Colon (tissue), 2 donors: ENCODE measurements around the gene DNAJC15.

Experiments used
- FAIRE-seq: peaks from 2 replicates; lab custom pipeline; 2012; peaks lifted over from hg19 to GRCh38; lab: Jason Lieb, UNC
- donor health status: control.
- donor health status: control.

Gene DNAJC15

DNA sequence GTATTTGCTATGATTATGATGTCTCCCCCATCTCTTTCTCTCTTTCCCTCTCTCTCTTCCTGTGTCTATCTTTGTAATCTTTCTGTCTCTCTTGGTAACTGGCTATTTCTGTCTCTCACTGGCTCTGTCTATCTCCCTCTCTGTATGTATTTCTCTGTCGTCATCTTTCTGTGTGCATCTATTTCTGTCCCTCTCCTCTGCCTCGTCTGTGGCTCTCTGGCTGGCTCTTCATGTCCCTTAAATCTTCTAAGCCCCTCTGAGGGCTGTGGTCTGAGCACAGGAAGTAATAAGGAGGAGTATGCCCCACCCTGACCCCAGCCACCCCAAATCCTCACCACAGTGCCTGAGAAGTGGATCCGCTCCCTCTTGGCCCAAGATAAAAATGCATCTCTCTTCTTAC, 104.4 kb downstream of the DNAJC15 start:
- FAIRE-seq, result no peak

GRCh38 chr13:43128504-43128961, 105.1 kb downstream of the DNAJC15 start:
- no peak for FAIRE-seq

DNA sequence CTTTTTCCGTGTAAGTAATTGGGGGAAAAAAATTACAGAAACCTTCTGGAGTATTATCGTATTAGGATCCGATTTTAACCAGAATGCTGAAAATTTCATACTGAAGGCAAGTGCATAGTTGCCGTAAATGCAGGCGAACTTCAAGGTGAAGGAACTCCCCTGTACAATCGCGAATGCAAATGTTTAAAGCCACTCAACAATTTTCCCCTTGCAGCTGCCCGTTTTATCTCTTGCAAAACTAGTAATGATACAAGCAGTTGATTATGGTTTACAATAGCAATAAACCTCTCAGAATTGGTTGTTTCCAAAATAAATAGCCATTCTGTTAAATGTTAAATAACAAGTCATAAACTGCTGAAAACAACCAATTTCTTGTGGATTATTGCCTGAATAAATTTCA, 105.7 kb downstream of the DNAJC15 start:
- no peak for FAIRE-seq

- FAIRE-seq, result no peak
Measured at GRCh38 chr13:43129511-43130110, 106.2 kb downstream of the DNAJC15 start.

- no peak for FAIRE-seq
Measured at GRCh38 chr13:43132257-43132656, 108.9 kb downstream of the DNAJC15 start.

- FAIRE-seq, result no peak
Measured at GRCh38 chr13:43132911-43133310, 109.5 kb downstream of the DNAJC15 start.

DNA sequence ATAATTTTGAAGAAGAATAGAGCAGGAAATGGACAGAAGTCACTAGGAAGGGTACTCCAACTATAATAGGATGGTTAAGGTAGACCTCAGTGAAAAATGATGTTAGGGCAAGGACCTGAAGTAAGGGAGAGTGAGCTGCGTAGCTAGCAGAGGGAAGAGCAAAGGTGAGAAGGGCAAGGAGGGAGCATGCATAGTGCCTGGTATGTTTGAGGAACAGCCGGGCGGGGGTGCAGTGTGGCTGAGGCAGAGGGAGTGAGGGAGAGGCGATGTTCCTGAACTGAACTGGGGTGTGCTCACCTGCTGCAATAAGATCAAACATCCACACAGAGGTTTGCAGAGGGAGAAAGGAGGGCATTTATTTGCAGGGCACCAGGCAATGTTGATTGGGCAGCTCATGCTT, 110.4 kb downstream of the DNAJC15 start:
- FAIRE-seq, result no peak

GRCh38 chr13:43134868-43135267, 111.5 kb downstream of the DNAJC15 start:
- FAIRE-seq, result no peak

DNA sequence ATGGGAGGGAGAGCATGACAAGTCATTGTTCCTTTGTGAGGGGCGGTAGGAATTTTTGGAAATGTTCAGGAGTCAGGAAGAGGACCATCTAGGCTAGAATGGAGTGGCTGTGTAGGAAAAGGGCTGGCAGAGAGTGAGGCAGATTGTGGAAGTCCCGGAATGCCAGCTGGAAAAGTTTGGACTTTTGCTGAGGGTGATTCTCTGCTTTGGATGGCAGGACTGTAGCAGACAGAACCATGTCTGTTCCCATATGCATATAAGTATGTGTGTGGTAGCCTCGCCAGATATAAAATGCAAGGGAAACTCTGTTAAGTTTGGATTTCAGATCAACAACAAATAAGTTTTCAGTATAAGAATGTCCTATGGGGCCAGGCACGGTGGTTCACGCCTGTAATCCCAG, 112.1 kb downstream of the DNAJC15 start:
- no peak for FAIRE-seq

DNA sequence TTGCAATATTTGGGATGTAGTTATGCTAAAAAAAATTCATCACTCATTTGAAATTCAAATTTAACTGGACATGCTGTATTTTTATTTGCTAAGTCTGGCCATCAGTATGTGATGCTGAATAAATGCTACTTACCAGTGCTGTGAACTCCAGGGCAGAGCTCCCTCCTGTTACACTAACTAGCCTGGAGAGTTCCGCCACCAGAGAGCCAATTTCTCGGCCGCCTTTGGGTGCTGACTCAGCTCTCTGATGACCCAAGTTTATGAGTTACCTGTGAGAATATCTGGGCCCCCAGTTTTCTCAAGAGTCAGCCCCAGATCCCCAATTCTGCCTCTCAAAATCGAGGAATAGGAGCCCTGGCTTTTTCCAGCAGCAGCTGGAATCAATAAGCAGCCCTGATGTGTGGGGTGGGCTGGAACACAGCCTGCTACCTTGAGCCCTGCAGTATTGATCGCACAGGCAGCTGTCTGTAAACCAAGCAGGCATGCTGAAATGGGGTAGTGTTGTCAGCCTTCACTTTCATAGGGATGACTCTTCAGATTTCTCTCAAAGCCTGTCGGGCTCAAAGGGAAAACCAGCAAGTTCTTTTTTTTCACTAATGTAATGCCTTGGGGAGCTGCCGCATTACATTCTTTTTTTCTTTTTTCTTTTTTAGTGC, 113.7 kb downstream of the DNAJC15 start:
- FAIRE-seq, result no peak

DNA sequence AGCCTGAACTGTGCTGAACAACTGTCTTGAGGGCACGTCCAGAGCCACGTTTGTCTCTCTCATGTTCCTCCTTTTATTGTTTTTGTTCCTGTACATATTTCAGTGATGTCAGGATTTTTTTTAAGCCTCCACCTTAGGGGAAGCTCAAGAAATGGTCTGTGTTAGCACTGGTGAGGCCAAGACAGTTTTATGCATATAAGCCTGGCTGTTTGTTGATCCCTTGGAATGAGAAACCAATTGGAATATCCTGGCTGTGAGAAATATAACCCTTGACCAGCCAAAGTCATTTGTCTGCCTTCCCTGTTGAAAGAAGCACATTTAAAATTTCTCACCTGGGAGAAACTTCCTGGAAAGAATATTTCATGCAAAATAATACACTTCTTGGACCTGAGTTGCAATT, 115.8 kb downstream of the DNAJC15 start:
- no peak for FAIRE-seq

DNA sequence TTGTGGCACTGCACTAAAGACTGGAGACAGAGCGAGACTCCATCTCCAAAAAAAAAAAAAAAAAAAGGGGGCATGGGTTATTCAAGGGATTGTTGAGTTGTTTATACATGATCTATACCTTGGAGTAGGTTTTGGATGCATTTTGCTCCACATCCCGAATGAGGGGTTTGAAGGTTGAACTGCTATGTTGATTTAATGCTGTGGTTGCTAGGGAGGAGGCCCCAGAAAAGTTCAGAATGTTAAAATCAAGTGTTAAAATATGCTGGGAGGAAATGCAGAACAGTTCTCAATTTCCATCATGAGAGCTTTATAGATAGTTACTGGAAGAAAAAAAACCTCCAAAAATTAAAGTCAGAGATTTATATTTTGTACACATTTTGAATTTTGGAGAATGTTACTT, 116.5 kb downstream of the DNAJC15 start:
- FAIRE-seq, result no peak

DNA sequence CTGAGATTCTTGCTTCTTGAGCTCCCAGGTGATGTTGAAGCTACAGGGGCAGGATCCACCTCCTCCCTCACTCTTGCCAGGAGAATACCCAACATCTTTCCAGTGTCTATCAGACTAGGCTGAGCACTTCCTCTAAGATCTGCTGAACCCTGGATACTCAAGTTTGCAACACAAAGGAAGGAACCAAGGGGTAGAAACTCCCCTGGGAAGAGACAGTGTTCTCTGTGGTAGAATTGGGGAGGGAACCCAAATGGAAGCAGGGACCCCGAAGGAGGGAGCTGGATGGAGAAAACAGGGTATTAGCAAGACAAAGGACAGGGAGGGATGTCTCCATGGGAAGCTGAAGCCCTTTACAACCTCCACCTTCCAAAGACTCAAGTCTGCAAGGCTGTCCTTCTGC, 117.6 kb downstream of the DNAJC15 start:
- FAIRE-seq, result no peak

GRCh38 chr13:43141685-43142084, 118.3 kb downstream of the DNAJC15 start:
- FAIRE-seq, result no peak

DNA sequence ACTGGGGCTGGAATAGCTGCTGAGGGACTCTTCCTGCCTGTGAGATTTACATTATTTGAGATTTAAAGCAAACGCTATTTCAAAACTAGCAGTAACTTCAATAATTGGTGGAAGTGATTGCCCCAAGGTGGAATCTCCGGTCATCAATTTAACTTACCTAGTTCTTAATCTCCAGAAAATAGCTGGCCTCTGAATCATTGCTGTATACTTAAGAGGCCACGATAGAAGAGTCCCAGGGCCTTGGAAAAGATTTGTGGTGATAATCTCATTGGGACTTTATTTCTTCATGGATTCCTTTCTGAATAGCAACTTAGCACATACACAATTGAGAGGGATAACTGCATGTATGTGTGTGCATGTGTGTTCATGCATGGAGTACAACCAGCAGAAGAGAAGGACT, 120.2 kb downstream of the DNAJC15 start:
- FAIRE-seq, result no peak

- FAIRE-seq, result no peak
Measured at GRCh38 chr13:43145534-43146196, 122.3 kb downstream of the DNAJC15 start.

- FAIRE-seq, result no peak
Measured at GRCh38 chr13:43146400-43146799, 123.0 kb downstream of the DNAJC15 start.

DNA sequence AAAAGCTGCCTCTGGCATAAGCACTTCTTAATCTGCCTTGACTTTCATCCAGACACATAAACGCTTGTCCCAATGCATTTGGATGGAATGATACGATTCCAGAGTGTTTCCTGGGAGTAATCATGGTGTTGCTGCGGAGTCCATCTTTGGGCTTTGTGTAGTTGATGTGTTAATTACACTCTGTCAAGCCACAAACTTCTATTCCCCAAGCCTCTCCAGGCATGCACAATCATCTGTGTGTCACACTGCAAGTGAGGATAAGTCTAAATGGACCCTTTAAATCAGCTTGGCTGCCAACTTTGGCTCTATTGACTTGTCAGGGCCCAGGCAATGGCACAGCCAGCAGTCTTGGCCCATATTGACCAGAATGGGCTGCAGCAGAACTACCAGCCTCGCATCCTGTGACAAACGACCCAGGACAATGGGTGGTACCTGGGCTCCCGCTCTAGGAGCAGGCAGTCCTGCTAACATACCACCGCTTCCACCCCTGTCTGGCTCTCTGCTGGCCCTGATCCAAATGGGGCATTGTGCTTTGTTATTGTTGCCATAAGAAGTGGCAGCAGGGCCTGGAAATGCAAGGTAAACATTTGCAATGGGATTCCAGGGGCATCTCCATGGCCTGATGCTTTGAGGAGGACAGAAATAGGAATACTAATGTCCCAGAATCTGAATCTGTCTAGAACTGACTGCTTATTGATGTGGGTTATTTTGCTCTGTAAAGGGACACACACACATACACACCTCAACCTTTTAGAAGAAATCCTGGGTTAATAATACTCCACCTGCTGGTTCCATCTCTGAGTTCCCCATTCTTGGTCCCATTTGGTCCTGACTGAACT, 127.2 kb downstream of the DNAJC15 start:
- no peak for FAIRE-seq

DNA sequence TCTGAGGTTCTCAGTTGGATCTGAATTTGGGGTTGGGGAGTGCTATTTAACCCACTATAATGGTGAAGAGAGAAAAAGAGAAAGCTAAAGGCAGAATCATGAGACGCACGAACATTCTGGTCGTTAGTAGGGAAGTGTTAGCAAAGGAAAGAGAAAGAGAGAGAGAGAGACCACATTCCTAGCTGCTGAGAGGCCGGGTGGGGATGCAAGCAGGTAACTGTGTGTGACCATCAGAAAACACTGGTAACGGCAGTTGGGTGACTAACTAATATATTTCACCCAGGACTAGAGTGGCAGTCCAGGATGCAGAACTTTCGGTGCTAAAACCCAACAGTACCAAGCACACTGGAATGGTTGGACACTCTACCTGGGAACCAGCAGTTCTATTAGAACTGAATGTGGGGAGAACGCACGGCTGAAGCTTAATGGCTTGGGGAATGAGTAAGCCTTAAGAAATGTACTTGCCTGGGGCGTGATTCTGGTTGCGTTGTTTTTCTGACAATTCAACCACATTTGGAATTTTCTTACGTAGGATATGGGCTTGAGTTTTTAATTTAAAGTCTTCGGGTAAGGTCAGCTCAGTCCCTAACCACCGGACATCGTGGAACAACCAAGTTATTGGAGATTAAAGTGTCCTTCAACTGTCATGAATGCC, 130.2 kb downstream of the DNAJC15 start:
- no peak for FAIRE-seq

- no peak for FAIRE-seq
Measured at GRCh38 chr13:43154156-43154651, 130.8 kb downstream of the DNAJC15 start.

GRCh38 chr13:43154839-43155238, 131.5 kb downstream of the DNAJC15 start:
- FAIRE-seq, result no peak

DNA sequence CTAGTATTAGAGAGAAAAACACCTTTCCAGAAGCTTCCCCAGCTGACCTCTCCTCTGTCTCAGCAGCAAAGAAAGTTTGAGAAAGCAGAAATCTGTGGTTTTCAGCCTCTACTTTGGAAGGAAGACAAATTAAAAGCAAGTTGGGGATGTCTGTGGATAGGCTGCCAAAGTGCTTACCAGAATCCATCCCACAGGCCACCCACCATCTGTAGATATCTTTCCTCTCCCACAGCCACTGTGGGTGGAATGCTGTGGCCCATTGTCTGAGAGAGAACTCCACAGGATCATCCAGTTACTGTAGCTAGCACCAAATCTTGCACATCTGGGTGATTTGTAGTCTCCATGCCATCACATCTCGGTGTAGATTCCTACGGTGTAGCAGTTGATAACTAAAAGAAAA, 133.5 kb downstream of the DNAJC15 start:
- no peak for FAIRE-seq
